DOHH2 (cell line): ENCODE results near the gene ENTPD3.

Experiments
- CTCF ChIP-seq: fragments of 200-600 bp; sonication (generic); IDR thresholded peaks from one replicate; pipeline ENCODE4 v1.5.1; 2014; ENCODE audit warnings: antibody characterized with exemption, mild to moderate bottlenecking, low read depth, low read length; ENCODE audit not compliant: poor library complexity, severe bottlenecking
- EZH2phosphoT487 ChIP-seq: fragments of 200-600 bp; sonication (generic); IDR thresholded peaks from 2 replicates; pipeline ENCODE4 v1.6.1; 2017; ENCODE audit warnings: borderline replicate concordance, mild to moderate bottlenecking, antibody characterized with exemption, low read length, moderate library complexity, mixed read lengths

- TF ChIP-seq CTCF: no peak
- TF ChIP-seq EZH2phosphoT487: no peak
Measured at GRCh38 chr3:40450438-40450837, 63.5 kb downstream of the ENTPD3 start.
